Tibial nerve (tissue), 4 donors: ENCODE measurements around the gene PARD3B.

ENCODE experiments used
- EP300 ChIP-seq, 2 donors: sonication (generic); formaldehyde crosslinking; IDR thresholded peaks; one replicate each; pipeline ENCODE4 v1.6.1; 2017; ENCODE audit warnings: antibody characterized with exemption in 2 of 2, mild to moderate bottlenecking in 1 of 2
- POLR2A ChIP-seq, 2 donors: fragments of 450-650 bp; IDR thresholded peaks; one replicate each; pipeline ENCODE4 v1.6.1; 2017; ENCODE audit warnings: antibody characterized with exemption in 2 of 2, mild to moderate bottlenecking in 2 of 2, moderate library complexity in 2 of 2
- TF ChIP-seq, protein P1 (sequence below), 5 experiments: fragments of 200-600 bp in 3 of 5; fragments of 450-650 bp in 2 of 5; sonication (generic) in 3 of 5; IDR thresholded peaks; one replicate each; pipeline ENCODE4 v1.5.1; 2016 to 2019; ENCODE audit warnings: antibody characterized with exemption in 5 of 5, mild to moderate bottlenecking in 3 of 5, moderate library complexity in 2 of 5

DNA sequence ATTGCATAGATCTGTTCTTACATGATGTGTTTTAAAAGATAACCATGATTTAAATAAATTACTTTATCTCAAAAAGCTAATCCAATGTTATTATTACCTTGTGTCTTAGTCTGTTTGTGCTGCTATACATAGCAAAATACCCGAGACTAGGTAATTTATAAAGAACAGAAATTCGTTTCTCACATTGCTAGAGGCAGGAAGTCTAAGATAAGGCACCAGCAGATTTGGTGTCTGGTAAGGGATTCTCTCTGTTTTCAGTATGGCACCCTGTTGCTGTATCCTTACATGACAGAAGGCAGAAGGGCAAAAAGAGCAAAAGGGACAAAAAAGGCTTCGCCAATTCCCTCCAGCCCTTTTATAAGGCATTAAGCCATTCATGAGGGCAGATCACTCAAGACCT lies 533.9 kb downstream of the PARD3B start:
- TF ChIP-seq EP300 (IDR thresholded peaks at IDR 0.05), result no peak
- TF ChIP-seq, protein P1, sequence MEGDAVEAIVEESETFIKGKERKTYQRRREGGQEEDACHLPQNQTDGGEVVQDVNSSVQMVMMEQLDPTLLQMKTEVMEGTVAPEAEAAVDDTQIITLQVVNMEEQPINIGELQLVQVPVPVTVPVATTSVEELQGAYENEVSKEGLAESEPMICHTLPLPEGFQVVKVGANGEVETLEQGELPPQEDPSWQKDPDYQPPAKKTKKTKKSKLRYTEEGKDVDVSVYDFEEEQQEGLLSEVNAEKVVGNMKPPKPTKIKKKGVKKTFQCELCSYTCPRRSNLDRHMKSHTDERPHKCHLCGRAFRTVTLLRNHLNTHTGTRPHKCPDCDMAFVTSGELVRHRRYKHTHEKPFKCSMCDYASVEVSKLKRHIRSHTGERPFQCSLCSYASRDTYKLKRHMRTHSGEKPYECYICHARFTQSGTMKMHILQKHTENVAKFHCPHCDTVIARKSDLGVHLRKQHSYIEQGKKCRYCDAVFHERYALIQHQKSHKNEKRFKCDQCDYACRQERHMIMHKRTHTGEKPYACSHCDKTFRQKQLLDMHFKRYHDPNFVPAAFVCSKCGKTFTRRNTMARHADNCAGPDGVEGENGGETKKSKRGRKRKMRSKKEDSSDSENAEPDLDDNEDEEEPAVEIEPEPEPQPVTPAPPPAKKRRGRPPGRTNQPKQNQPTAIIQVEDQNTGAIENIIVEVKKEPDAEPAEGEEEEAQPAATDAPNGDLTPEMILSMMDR (IDR thresholded peaks at IDR 0.05), result no peak
- no peak for TF ChIP-seq POLR2A (IDR thresholded peaks at IDR 0.05)
